ENCODE data around the gene ACOT13. TPM values are rescaled to one million over a fixed set of nuclear protein-coding genes. Genes with fewer than 3 reads are reported as not detected.

ACOT13 gene
- polyA plus RNA-seq (2013, experiment 1 of 2), result 42.4 TPM
- polyA plus RNA-seq (2013, experiment 2 of 2), result 44.9 TPM

DNA sequence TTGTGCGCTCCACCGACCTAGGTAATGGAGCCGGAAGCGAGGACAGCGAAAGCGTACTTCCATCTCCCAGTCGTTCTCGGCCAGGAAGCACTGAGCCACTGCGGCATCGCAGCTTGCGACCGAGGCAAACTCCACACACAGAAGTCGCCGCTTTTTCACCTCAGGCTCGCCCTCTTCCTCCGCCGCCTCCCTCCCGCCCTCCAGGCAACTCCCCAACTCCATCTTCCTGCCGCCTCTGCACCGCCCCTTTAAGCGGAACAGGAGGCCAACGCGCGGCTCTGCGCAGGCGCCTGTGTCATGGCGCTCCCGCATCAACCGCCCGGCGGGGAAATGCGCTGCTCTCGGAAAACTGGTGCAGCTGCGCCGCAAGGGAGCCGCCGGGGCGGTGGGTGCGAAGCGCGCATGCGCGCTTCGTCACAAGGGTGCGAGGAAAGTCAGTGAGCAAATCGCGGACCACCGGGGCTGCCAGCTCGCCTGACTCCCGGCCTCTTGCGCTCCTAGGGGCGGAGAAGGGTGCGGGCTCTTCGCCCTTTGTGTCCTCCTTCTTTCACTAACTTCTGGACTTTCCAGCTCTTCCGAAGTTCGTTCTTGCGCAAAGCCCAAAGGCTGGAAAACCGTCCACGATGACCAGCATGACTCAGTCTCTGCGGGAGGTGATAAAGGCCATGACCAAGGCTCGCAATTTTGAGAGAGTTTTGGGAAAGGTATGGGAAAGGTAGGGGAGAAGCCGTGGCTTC, at the start of gene ACOT13, which contains the start of gene TDP2:
TSS of gene ACOT13 (plus strand) at position 437 of the 737 bp plus-strand sequence. CDS start at position 624, 187 bp downstream.
TSS of gene TDP2 (minus strand) at position 259 of the 737 bp plus-strand sequence. CDS start at position 222, 37 bp downstream.
- Histone ChIP-seq H3K27me3 (ENCODE audit: insufficient read depth, low read length, poor library complexity) (no peaks in the 10 kb centered on the region), H3K27ac (ENCODE audit: low read depth, low read length) (peak within 1 kb of the TSS; percentile 90), H3K4me1 (ENCODE audit: control insufficient read depth, low read depth, low read length) (no peaks in the 10 kb centered on the region), H3K4me3 (ENCODE audit: low read length) (peak within 1 kb of the TSS; percentile 87), H3K9ac (ENCODE audit: low read length) (peak within 1 kb of the TSS; percentile 90), H3K4me2 (ENCODE audit: low read length) (peak within 1 kb of the TSS; percentile 68), H3K36me3 (ENCODE audit: control insufficient read depth, insufficient read depth, low read length) (peaks cover 2% of the 10 kb centered on the region), H2BK5ac (ENCODE audit: low read length) (peak within 1 kb of the TSS; percentile 85), H3K79me1 (ENCODE audit: low read length) (peaks cover 4% of the 10 kb centered on the region), H3K79me2 (ENCODE audit: control insufficient read depth, insufficient read depth, low read length) (peaks cover 15% of the 10 kb centered on the region), H3K18ac (ENCODE audit: low read length) (peak within 1 kb of the TSS; percentile 75), H3K23ac (ENCODE audit: low read length) (peak within 1 kb of the TSS; percentile 76), H4K8ac (ENCODE audit: low read depth, low read length) (no peak within 1 kb of the TSS), H4K5ac (ENCODE audit: low read length) (peak within 1 kb of the TSS; percentile 72), H3K4ac (ENCODE audit: low read depth, low read length) (peak within 1 kb of the TSS; percentile 61), H2BK120ac (ENCODE audit: low read depth, low read length) (no peak within 1 kb of the TSS), H3K56ac (ENCODE audit: low read length) (peak within 1 kb of the TSS; percentile 97), H2AK5ac (ENCODE audit: low read length) (no peak within 1 kb of the TSS), H2BK15ac (replicated peaks; ENCODE audit: low read depth) (no peak within 1 kb of the TSS)
- WGBS (ENCODE audit: extremely low coverage, insufficient coverage, low lambda C conversion rate), result no CpG with 5 or more reads among the region's 62 CpGs
- DNase-seq, result peak; percentile 99

DNA sequence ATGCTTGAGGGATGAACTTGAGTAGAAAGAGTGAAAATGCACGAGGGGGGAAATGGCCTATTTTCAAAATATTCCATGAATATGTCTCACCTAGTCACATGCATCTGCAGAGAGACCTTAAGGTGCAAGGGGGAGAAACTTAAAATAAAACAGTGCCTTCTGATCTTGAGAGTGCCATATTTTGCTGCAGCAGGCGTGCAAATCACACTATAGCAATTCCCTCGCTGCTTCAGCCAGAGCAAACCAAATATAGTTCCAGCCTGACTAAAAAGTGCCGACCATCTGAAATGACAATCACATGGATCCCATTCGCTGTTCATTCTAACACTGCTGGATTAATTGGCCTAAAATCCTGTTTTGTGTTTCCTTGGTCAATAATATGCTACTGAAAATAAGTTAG, 47.2 kb upstream of the ACOT13 start:
- Histone ChIP-seq H3K27me3 (ENCODE audit: insufficient read depth, low read length, poor library complexity) (no peaks in the 10 kb centered on the region), H3K4me1 (ENCODE audit: control insufficient read depth, low read depth, low read length) (no peaks in the 10 kb centered on the region), H3K23ac (ENCODE audit: low read length) (no peak overlapping the region), H2AK5ac (ENCODE audit: low read length) (no peak overlapping the region), H3K79me2 (ENCODE audit: control insufficient read depth, insufficient read depth, low read length) (no peaks in the 10 kb centered on the region), H3K9ac (ENCODE audit: low read length) (no peak overlapping the region), H2BK120ac (ENCODE audit: low read depth, low read length) (no peak overlapping the region), H2BK15ac (replicated peaks; ENCODE audit: low read depth) (no peak overlapping the region), H3K4ac (ENCODE audit: low read depth, low read length) (no peak overlapping the region), H3K18ac (ENCODE audit: low read length) (no peak overlapping the region), H3K79me1 (ENCODE audit: low read length) (no peaks in the 10 kb centered on the region), H3K56ac (ENCODE audit: low read length) (no peak overlapping the region), H3K4me2 (ENCODE audit: low read length) (no peak overlapping the region), H3K4me3 (ENCODE audit: low read length) (no peak overlapping the region), H3K27ac (ENCODE audit: low read depth, low read length) (no peak overlapping the region), H4K8ac (ENCODE audit: low read depth, low read length) (no peak overlapping the region), H4K5ac (ENCODE audit: low read length) (no peak overlapping the region), H3K36me3 (ENCODE audit: control insufficient read depth, insufficient read depth, low read length) (no peaks in the 10 kb centered on the region), H2BK5ac (ENCODE audit: low read length) (no peak overlapping the region)
- no CpG with 5 or more reads among the region's 5 CpGs for WGBS (ENCODE audit: extremely low coverage, insufficient coverage, low lambda C conversion rate)
- no peak for DNase-seq

- no peak overlapping the region for H2AK5ac ChIP-seq (ENCODE audit: low read length)
- no peak overlapping the region for H2BK15ac ChIP-seq (replicated peaks; ENCODE audit: low read depth)
- H3K4me2 ChIP-seq (ENCODE audit: low read length), result no peak overlapping the region
Measured at GRCh38 chr6:24620637-24621036, 46.2 kb upstream of the ACOT13 start.

GRCh38 chr6:24621626-24622289, 45.1 kb upstream of the ACOT13 start:
- Histone ChIP-seq H3K56ac (ENCODE audit: low read length) (no peak overlapping the region), H3K18ac (ENCODE audit: low read length) (no peak overlapping the region), H3K9ac (ENCODE audit: low read length) (no peak overlapping the region), H2BK120ac (ENCODE audit: low read depth, low read length) (no peak overlapping the region), H3K79me1 (ENCODE audit: low read length) (no peaks in the 10 kb centered on the region), H3K27me3 (ENCODE audit: insufficient read depth, low read length, poor library complexity) (no peaks in the 10 kb centered on the region), H3K4me2 (ENCODE audit: low read length) (no peak overlapping the region), H3K27ac (ENCODE audit: low read depth, low read length) (no peak overlapping the region), H3K23ac (ENCODE audit: low read length) (no peak overlapping the region), H2BK15ac (replicated peaks; ENCODE audit: low read depth) (no peak overlapping the region), H4K5ac (ENCODE audit: low read length) (no peak overlapping the region), H2AK5ac (ENCODE audit: low read length) (no peak overlapping the region), H4K8ac (ENCODE audit: low read depth, low read length) (no peak overlapping the region), H3K36me3 (ENCODE audit: control insufficient read depth, insufficient read depth, low read length) (no peaks in the 10 kb centered on the region), H3K4ac (ENCODE audit: low read depth, low read length) (no peak overlapping the region), H2BK5ac (ENCODE audit: low read length) (no peak overlapping the region), H3K4me3 (ENCODE audit: low read length) (no peak overlapping the region), H3K79me2 (ENCODE audit: control insufficient read depth, insufficient read depth, low read length) (no peaks in the 10 kb centered on the region), H3K4me1 (ENCODE audit: control insufficient read depth, low read depth, low read length) (no peaks in the 10 kb centered on the region)
- no peak for DNase-seq
- no CpG with 5 or more reads among the region's 7 CpGs for WGBS (ENCODE audit: extremely low coverage, insufficient coverage, low lambda C conversion rate)

More at GRCh38 chr6:24620637-24621036, 46.2 kb upstream of the ACOT13 start:
- Histone ChIP-seq H3K27me3 (ENCODE audit: insufficient read depth, low read length, poor library complexity) (no peaks in the 10 kb centered on the region), H3K23ac (ENCODE audit: low read length) (no peak overlapping the region), H3K4me3 (ENCODE audit: low read length) (no peak overlapping the region), H4K8ac (ENCODE audit: low read depth, low read length) (no peak overlapping the region), H3K9ac (ENCODE audit: low read length) (no peak overlapping the region), H3K79me1 (ENCODE audit: low read length) (no peaks in the 10 kb centered on the region), H2BK120ac (ENCODE audit: low read depth, low read length) (no peak overlapping the region), H3K79me2 (ENCODE audit: control insufficient read depth, insufficient read depth, low read length) (no peaks in the 10 kb centered on the region), H3K4me1 (ENCODE audit: control insufficient read depth, low read depth, low read length) (no peaks in the 10 kb centered on the region), H3K36me3 (ENCODE audit: control insufficient read depth, insufficient read depth, low read length) (no peaks in the 10 kb centered on the region), H3K18ac (ENCODE audit: low read length) (no peak overlapping the region), H2BK5ac (ENCODE audit: low read length) (no peak overlapping the region), H3K27ac (ENCODE audit: low read depth, low read length) (no peak overlapping the region), H4K5ac (ENCODE audit: low read length) (no peak overlapping the region), H3K56ac (ENCODE audit: low read length) (no peak overlapping the region), H3K4ac (ENCODE audit: low read depth, low read length) (no peak overlapping the region)
- no peak for DNase-seq
- WGBS (ENCODE audit: extremely low coverage, insufficient coverage, low lambda C conversion rate), result no CpG with 5 or more reads among the region's 3 CpGs

DNA sequence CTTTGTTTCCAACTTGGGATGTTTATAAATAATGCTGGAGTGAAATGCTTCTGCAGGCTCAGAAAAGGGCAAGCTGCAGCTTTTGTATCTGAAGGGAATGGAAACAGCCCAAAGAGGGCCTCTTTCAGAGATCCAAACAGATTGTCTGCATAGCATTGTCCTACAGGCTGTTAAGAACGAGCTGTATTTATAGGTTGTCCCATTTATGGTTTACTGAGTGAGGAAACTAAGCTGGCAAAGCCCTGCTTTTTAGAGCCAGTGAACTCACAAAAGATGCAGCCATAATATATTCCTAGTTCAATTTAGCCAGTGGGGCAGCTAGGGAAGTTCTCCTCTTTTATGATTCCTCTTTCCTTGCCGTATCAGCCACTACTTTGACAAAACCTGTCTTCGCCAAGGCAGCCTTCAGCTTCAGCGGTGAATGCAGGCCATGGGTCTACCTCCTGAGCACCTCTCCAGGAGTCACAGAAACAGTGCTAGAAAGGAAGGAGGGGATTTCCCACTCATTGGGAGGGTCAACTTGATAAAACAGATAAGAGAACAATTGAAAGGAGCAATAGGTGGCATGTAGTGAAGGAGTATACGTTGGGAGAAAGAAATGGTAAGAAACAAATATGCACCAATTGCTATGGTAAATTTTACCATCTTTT, 35.9 kb upstream of the ACOT13 start:
- no peak overlapping the region for H2BK15ac ChIP-seq (replicated peaks; ENCODE audit: low read depth)
- H3K27me3 ChIP-seq (ENCODE audit: insufficient read depth, low read length, poor library complexity), result no peaks in the 10 kb centered on the region
- whole genome bisulfite sequencing (ENCODE audit: extremely low coverage, insufficient coverage, low lambda C conversion rate), result no CpG with 5 or more reads among the region's 5 CpGs
- no peaks in the 10 kb centered on the region for H3K79me1 ChIP-seq (ENCODE audit: low read length)
- no peak overlapping the region for H2BK5ac ChIP-seq (ENCODE audit: low read length)
- H2AK5ac ChIP-seq (ENCODE audit: low read length), result no peak overlapping the region
- no peak overlapping the region for H4K5ac ChIP-seq (ENCODE audit: low read length)
- H3K56ac ChIP-seq (ENCODE audit: low read length), result no peak overlapping the region
- no peak overlapping the region for H3K4me3 ChIP-seq (ENCODE audit: low read length)
- no peak overlapping the region for H3K4me2 ChIP-seq (ENCODE audit: low read length)
- no peaks in the 10 kb centered on the region for H3K36me3 ChIP-seq (ENCODE audit: control insufficient read depth, insufficient read depth, low read length)
- H3K9ac ChIP-seq (ENCODE audit: low read length), result no peak overlapping the region
- H3K27ac ChIP-seq (ENCODE audit: low read depth, low read length), result no peak overlapping the region
- no peak overlapping the region for H2BK120ac ChIP-seq (ENCODE audit: low read depth, low read length)
- H3K23ac ChIP-seq (ENCODE audit: low read length), result no peak overlapping the region
- DNase-seq, result peak; percentile 85
- no peak overlapping the region for H3K4ac ChIP-seq (ENCODE audit: low read depth, low read length)
- peak overlapping the region; percentile 68 for H3K18ac ChIP-seq (ENCODE audit: low read length)
- H3K4me1 ChIP-seq (ENCODE audit: control insufficient read depth, low read depth, low read length), result peaks cover 8% of the 10 kb centered on the region
- no peaks in the 10 kb centered on the region for H3K79me2 ChIP-seq (ENCODE audit: control insufficient read depth, insufficient read depth, low read length)
- no peak overlapping the region for H4K8ac ChIP-seq (ENCODE audit: low read depth, low read length)
